Esophagus muscularis mucosa (tissue), 4 donors: Measurements from ENCODE around the gene TTF1.

Source experiments
- CTCF ChIP-seq, 3 experiments: fragments of 200-600 bp in 2 of 3; fragments of 450-650 bp in 1 of 3; sonication (generic) in 2 of 3; IDR thresholded peaks; one replicate each; pipeline ENCODE4 v1.5.1; 2017 to 2019; ENCODE audit warnings: antibody characterized with exemption in 3 of 3, mild to moderate bottlenecking in 2 of 3, moderate library complexity in 1 of 3
- EP300 ChIP-seq: sonication (generic); formaldehyde crosslinking; IDR thresholded peaks from one replicate; pipeline ENCODE4 v1.6.1; 2017; ENCODE audit warnings: antibody characterized with exemption
- POLR2A ChIP-seq: fragments of 450-650 bp; IDR thresholded peaks from one replicate; pipeline ENCODE4 v1.6.1; 2017; ENCODE audit warnings: antibody characterized with exemption, moderate library complexity, mild to moderate bottlenecking, low read depth

GRCh38 chr9:132391449-132391848 lies 15.2 kb downstream of the TTF1 start:
- no peak for TF ChIP-seq EP300
- no peak for TF ChIP-seq CTCF (IDR thresholded peaks at IDR 0.05)
- TF ChIP-seq POLR2A, result no peak
